ENCODE data around the gene VASP. TPM values are rescaled to one million over a fixed set of nuclear protein-coding genes. Genes with fewer than 3 reads are reported as not detected.

The VASP gene
- total and polyA plus RNA-seq, 9 of the 15 experiments (the other 6 are each of a cell fraction or from before 2014, with no cell fraction given), result 16.7 to 261 (median 112) TPM

GRCh38 chr19:45558399-45558878, 51.2 kb downstream of the VASP start (continued):
- TF ChIP-seq, protein P1, sequence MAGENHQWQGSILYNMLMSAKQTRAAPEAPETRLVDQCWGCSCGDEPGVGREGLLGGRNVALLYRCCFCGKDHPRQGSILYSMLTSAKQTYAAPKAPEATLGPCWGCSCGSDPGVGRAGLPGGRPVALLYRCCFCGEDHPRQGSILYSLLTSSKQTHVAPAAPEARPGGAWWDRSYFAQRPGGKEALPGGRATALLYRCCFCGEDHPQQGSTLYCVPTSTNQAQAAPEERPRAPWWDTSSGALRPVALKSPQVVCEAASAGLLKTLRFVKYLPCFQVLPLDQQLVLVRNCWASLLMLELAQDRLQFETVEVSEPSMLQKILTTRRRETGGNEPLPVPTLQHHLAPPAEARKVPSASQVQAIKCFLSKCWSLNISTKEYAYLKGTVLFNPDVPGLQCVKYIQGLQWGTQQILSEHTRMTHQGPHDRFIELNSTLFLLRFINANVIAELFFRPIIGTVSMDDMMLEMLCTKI (IDR thresholded peaks at IDR 0.05; ENCODE audit: partially characterized antibody), result no peak
- TF ChIP-seq NR1H2 (CRISPR knock-in tag; IDR thresholded peaks at IDR 0.05) (0 out of 2 replicates have a peak, but pooled peaks have one; percentile 54), HNRNPH1 (optimal IDR thresholded peaks at IDR 0.05; ENCODE audit: low read depth, low read length) (no peak), MCM7 (IDR thresholded peaks at IDR 0.05) (no peak), ARID2 (IDR thresholded peaks at IDR 0.05) (no peak), BRD9 (IDR thresholded peaks at IDR 0.05; ENCODE audit: low read depth, partially characterized antibody) (peak; percentile 56), JUND (IDR thresholded peaks at IDR 0.05; ENCODE audit: borderline replicate concordance, low read depth, low read length) (peak; percentile 67), JUND (tag; IDR thresholded peaks at IDR 0.05; ENCODE audit: borderline replicate concordance, low read depth, low read length) (no peak; the same call in 2 of the 3 replicates), NBN (IDR thresholded peaks at IDR 0.05; ENCODE audit: low read depth) (peak; percentile 57; the same call in 1 of the 2 replicates), GATAD2B (IDR thresholded peaks at IDR 0.05; ENCODE audit: borderline replicate concordance) (no peak), CREB1 (IDR thresholded peaks at IDR 0.05) (no peak), CREB1 (CRISPR knock-in tag; IDR thresholded peaks at IDR 0.05) (peak; percentile 26; the same call in 1 of the 2 replicates), RAD21 (CRISPR knock-in tag; conservative IDR thresholded peaks at IDR 0.05 in 1 of 2, IDR thresholded peaks at IDR 0.05 in 1 of 2) (peak; percentile 65 to 84), CEBPG (CRISPR knock-in tag; IDR thresholded peaks at IDR 0.05) (no peak), CEBPG (tag; conservative IDR thresholded peaks at IDR 0.05 in 1 of 2, IDR thresholded peaks at IDR 0.05 in 1 of 2) (no peak), ATF1 (CRISPR knock-in tag; IDR thresholded peaks at IDR 0.05) (no peak), ATF1 (tag; IDR thresholded peaks at IDR 0.05) (0 out of 2 replicates have a peak, but pooled peaks have one; percentile 35), NCOA6 (IDR thresholded peaks at IDR 0.05) (no peak), RFX1 (IDR thresholded peaks at IDR 0.05) (peak; percentile 46)
- TF ChIP-seq, protein P2, sequence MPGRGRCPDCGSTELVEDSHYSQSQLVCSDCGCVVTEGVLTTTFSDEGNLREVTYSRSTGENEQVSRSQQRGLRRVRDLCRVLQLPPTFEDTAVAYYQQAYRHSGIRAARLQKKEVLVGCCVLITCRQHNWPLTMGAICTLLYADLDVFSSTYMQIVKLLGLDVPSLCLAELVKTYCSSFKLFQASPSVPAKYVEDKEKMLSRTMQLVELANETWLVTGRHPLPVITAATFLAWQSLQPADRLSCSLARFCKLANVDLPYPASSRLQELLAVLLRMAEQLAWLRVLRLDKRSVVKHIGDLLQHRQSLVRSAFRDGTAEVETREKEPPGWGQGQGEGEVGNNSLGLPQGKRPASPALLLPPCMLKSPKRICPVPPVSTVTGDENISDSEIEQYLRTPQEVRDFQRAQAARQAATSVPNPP (IDR thresholded peaks at IDR 0.05; ENCODE audit: borderline replicate concordance, insufficient read depth, insufficient read length), result no peak
- TF ChIP-seq, protein P3, sequence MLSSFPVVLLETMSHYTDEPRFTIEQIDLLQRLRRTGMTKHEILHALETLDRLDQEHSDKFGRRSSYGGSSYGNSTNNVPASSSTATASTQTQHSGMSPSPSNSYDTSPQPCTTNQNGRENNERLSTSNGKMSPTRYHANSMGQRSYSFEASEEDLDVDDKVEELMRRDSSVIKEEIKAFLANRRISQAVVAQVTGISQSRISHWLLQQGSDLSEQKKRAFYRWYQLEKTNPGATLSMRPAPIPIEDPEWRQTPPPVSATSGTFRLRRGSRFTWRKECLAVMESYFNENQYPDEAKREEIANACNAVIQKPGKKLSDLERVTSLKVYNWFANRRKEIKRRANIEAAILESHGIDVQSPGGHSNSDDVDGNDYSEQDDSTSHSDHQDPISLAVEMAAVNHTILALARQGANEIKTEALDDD (IDR thresholded peaks at IDR 0.05), result peak; percentile 59; the same call in 1 of the 2 replicates
- TF ChIP-seq, protein P4, sequence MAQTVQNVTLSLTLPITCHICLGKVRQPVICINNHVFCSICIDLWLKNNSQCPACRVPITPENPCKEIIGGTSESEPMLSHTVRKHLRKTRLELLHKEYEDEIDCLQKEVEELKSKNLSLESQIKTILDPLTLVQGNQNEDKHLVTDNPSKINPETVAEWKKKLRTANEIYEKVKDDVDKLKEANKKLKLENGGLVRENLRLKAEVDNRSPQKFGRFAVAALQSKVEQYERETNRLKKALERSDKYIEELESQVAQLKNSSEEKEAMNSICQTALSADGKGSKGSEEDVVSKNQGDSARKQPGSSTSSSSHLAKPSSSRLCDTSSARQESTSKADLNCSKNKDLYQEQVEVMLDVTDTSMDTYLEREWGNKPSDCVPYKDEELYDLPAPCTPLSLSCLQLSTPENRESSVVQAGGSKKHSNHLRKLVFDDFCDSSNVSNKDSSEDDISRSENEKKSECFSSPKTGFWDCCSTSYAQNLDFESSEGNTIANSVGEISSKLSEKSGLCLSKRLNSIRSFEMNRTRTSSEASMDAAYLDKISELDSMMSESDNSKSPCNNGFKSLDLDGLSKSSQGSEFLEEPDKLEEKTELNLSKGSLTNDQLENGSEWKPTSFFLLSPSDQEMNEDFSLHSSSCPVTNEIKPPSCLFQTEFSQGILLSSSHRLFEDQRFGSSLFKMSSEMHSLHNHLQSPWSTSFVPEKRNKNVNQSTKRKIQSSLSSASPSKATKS (CRISPR knock-in tag; IDR thresholded peaks at IDR 0.05), result no peak

All from K562 (cell line).